Smooth muscle cell (in vitro differentiated cells): ENCODE results near the gene EARS2. TPM values are rescaled to one million over a fixed set of nuclear protein-coding genes. Genes with fewer than 3 reads are reported as not detected.

Experiments used
- DNase-seq: peaks from one replicate; lab custom pipeline; 2025; ENCODE audit not compliant: unreplicated experiment; lab: John Stamatoyannopoulos, UW
- H2AFZ ChIP-seq: fragments of 200-600 bp; sonication (generic); 2 replicates; pipeline ENCODE4 v1.6.0; 2016; ENCODE audit warnings: antibody characterized with exemption, low read depth, mild to moderate bottlenecking
- H3F3A ChIP-seq: fragments of 200-600 bp; sonication (generic); 2 replicates; pipeline ENCODE4 v1.6.0; 2017; ENCODE audit warnings: antibody characterized with exemption, low read depth
- H3K27ac ChIP-seq: fragments of 200-600 bp; sonication (generic); 2 replicates; pipeline ENCODE4 v1.5.1; 2016; ENCODE audit warnings: low read depth, mild to moderate bottlenecking
- H3K27me3 ChIP-seq: fragments of 200-600 bp; sonication (generic); 2 replicates; pipeline ENCODE4 v1.6.1; 2016; ENCODE audit warnings: low read depth, mild to moderate bottlenecking
- H3K36me3 ChIP-seq: fragments of 200-600 bp; sonication (generic); 2 replicates; pipeline ENCODE4 v1.5.1; 2016; ENCODE audit warnings: low read depth
- H3K4me1 ChIP-seq: fragments of 200-600 bp; sonication (generic); 2 replicates; pipeline ENCODE4 v1.5.1; 2016; ENCODE audit warnings: low read depth
- H3K4me2 ChIP-seq: fragments of 200-600 bp; sonication (generic); 2 replicates; pipeline ENCODE4 v1.6.0; 2016; ENCODE audit warnings: mild to moderate bottlenecking
- H3K4me3 ChIP-seq: fragments of 200-600 bp; sonication (generic); 2 replicates; pipeline ENCODE4 v1.5.1; 2016; ENCODE audit warnings: mild to moderate bottlenecking
- H3K79me2 ChIP-seq: fragments of 200-600 bp; sonication (generic); 2 replicates; pipeline ENCODE4 v1.6.0; 2016; ENCODE audit warnings: low read depth, mild to moderate bottlenecking
- H3K9ac ChIP-seq: fragments of 200-600 bp; sonication (generic); 2 replicates; pipeline ENCODE4 v1.6.0; 2016; ENCODE audit warnings: low read depth
- H3K9me3 ChIP-seq: fragments of 200-600 bp; sonication (generic); replicated peaks from 2 replicates; pipeline ENCODE4 v1.5.1; 2016; ENCODE audit warnings: low read depth
- H4K20me1 ChIP-seq: fragments of 200-600 bp; sonication (generic); 2 replicates; pipeline ENCODE4 v1.6.0; 2016; ENCODE audit warnings: low read depth
- CTCF ChIP-seq: fragments of 200-600 bp; sonication (generic); IDR thresholded peaks from 2 replicates; pipeline ENCODE4 v1.5.1; 2017; ENCODE audit warnings: borderline replicate concordance, mild to moderate bottlenecking, antibody characterized with exemption; ENCODE audit not compliant: insufficient read depth, poor library complexity, severe bottlenecking
- WGBS: methylation state at CpG from one replicate; pipeline ENCODE4 v1.1.7; 2016; ENCODE audit warnings: low lambda C conversion rate; 5-methylcytosine and 5-hydroxymethylcytosine counted together
- polyA plus RNA-seq: library from polyadenylated mRNA; unstranded; fragments of >200 nt; fragmentation: Nextera tagmentation; extraction: Ambion mirVana; gene quantifications from 2 replicates; pipeline ENCODE4 v1.2.1, GENCODE V29; 2016
- total RNA-seq: library from RNA; depleted of rRNA; stranded (reverse); fragments of >200 nt; gene quantifications from 2 replicates; pipeline ENCODE4 v1.2.3, GENCODE V29; 2014

The EARS2 gene
- total and polyA plus RNA-seq, 2 experiments from 2014 or later: 13.0 to 32.8 TPM

GRCh38 chr16:23562505-23562904 is 5.4 kb upstream of the EARS2 start:
- no peaks in the 10 kb centered on the region for H3K27me3 ChIP-seq
- no peaks in the 10 kb centered on the region for H3K9me3 ChIP-seq
- peaks cover 10% of the 10 kb centered on the region for H3K36me3 ChIP-seq
- no peaks in the 10 kb centered on the region for H3F3A ChIP-seq
- H3K4me1 ChIP-seq: peaks cover 11% of the 10 kb centered on the region
- peaks cover 13% of the 10 kb centered on the region for H4K20me1 ChIP-seq
- H2AFZ ChIP-seq: no peak overlapping the region
- H3K4me3 ChIP-seq: no peak overlapping the region
- TF ChIP-seq CTCF: no peak
- H3K4me2 ChIP-seq: no peak overlapping the region
- 97% methylated on average over 13 of the region's 13 CpGs for WGBS
- H3K27ac ChIP-seq: no peak overlapping the region
- no peak overlapping the region for H3K9ac ChIP-seq
- no peak for DNase-seq
- peaks cover 42% of the 10 kb centered on the region for H3K79me2 ChIP-seq

- WGBS: 94% methylated on average over 5 of the region's 5 CpGs
- H3K9ac ChIP-seq: no peak overlapping the region
- H3K36me3 ChIP-seq: peaks cover 5% of the 10 kb centered on the region
- no peaks in the 10 kb centered on the region for H3K27me3 ChIP-seq
- H3K79me2 ChIP-seq: peaks cover 45% of the 10 kb centered on the region
- H3F3A ChIP-seq: no peaks in the 10 kb centered on the region
- DNase-seq: no peak
- no peak for TF ChIP-seq CTCF
- no peak overlapping the region for H3K4me2 ChIP-seq
- no peaks in the 10 kb centered on the region for H3K9me3 ChIP-seq
- no peak overlapping the region for H2AFZ ChIP-seq
- H3K27ac ChIP-seq: no peak overlapping the region
- peaks cover 13% of the 10 kb centered on the region for H4K20me1 ChIP-seq
- no peak overlapping the region for H3K4me3 ChIP-seq
- H3K4me1 ChIP-seq: peaks cover 11% of the 10 kb centered on the region
These were observed 4.4 kb upstream of the EARS2 start for GRCh38 chr16:23561586-23561985.

- Histone ChIP-seq H3K79me2 (peaks cover 61% of the 10 kb centered on the region), H3K9me3 (no peaks in the 10 kb centered on the region), H2AFZ (peak overlapping the region; percentile 80), H3K36me3 (peaks cover 5% of the 10 kb centered on the region), H3K4me1 (peaks cover 11% of the 10 kb centered on the region), H3K4me3 (peak overlapping the region; percentile 96), H3K27me3 (no peaks in the 10 kb centered on the region), H3F3A (no peaks in the 10 kb centered on the region), H3K9ac (peak overlapping the region; percentile 96), H3K4me2 (peak overlapping the region; percentile 97), H3K27ac (peak overlapping the region; percentile 81), H4K20me1 (peaks cover 13% of the 10 kb centered on the region)
- DNase-seq: peak; percentile 33
- 6% methylated on average over 39 of the region's 60 CpGs for WGBS
- no peak for TF ChIP-seq CTCF
These were observed 891 bp upstream of the EARS2 start for GRCh38 chr16:23557779-23558702.
